Epithelial cell of alveolus of lung (primary cell): Measurements from ENCODE around the gene TOE1. TPM values are rescaled to one million over a fixed set of nuclear protein-coding genes. Genes with fewer than 3 reads are reported as not detected.

ENCODE experiments used
- total RNA-seq: library from RNA; depleted of rRNA; stranded (reverse); fragments of >200 nt; gene quantifications from 2 replicates; pipeline ENCODE4 v1.2.1, GENCODE V29; 2015

The TOE1 gene
- 13.7 and 15.0 TPM in 2 replicates for total RNA-seq

GRCh38 chr1:45339789-45340558, at the start of gene TOE1, which contains the start of gene MUTYH:
TSS of gene TOE1 (plus strand) at chr1:45340170. CDS start at chr1:45340253, 83 bp downstream.
TSS of gene MUTYH (minus strand) at chr1:45340440. CDS start at chr1:45334505, 5,935 bp downstream.

GRCh38 chr1:45326627-45327623, 13.0 kb upstream of the TOE1 start, which contains the start of gene HPDL:
TSS of gene HPDL (plus strand) at chr1:45326895. CDS start at chr1:45327149, 254 bp downstream.

Other genes with a start within 250 kb of the TOE1 start
- gene ZSWIM5, start 133.6 kb upstream of the TOE1 start, total RNA-seq: 0.08 and 0.65 TPM in 2 replicates
- 1.3 and 8.3 TPM in 2 replicates for gene HPDL, start 13.3 kb upstream of the TOE1 start, total RNA-seq
- 17.6 and 26.8 TPM in 2 replicates for gene MUTYH, start 270 bp downstream of the TOE1 start, total RNA-seq
- gene TESK2, start 151.0 kb downstream of the TOE1 start, total RNA-seq: 1.6 and 4.5 TPM in 2 replicates
- 1.1 and 1.8 TPM in 2 replicates for gene CCDC163, start 159.9 kb downstream of the TOE1 start, total RNA-seq
- 3.4 and 4.1 TPM in 2 replicates for gene MMACHC, start 160.1 kb downstream of the TOE1 start, total RNA-seq
- 375 and 595 TPM in 2 replicates for gene PRDX1, start 181.7 kb downstream of the TOE1 start, total RNA-seq
- 79.7 and 124 TPM in 2 replicates for gene AKR1A1, start 210.7 kb downstream of the TOE1 start, total RNA-seq
- 47.4 and 58.4 TPM in 2 replicates for gene NASP, start 243.9 kb downstream of the TOE1 start, total RNA-seq